Left ventricle myocardium inferior (tissue), 1 donor: Measurements from ENCODE around the gene CDCP2. TPM values are rescaled to one million over a fixed set of nuclear protein-coding genes. Genes with fewer than 3 reads are reported as not detected.

Experiments used
- DNase-seq: peaks from one replicate; pipeline ENCODE4 v3.0.0-alpha.2; 2020
- H3K27ac ChIP-seq: fragments of 200-600 bp; replicated peaks from 2 replicates; pipeline ENCODE4 v1.8.0; 2021
- H3K27me3 ChIP-seq: fragments of 200-600 bp; 2 replicates; pipeline ENCODE4 v1.8.0; 2021; ENCODE audit warnings: low read depth
- H3K36me3 ChIP-seq: fragments of 200-600 bp; 2 replicates; pipeline ENCODE4 v1.8.0; 2021
- H3K4me1 ChIP-seq: fragments of 200-600 bp; 2 replicates; pipeline ENCODE4 v1.8.0; 2021
- H3K4me3 ChIP-seq: fragments of 200-600 bp; 2 replicates; pipeline ENCODE4 v1.8.0; 2021; ENCODE audit warnings: mild to moderate bottlenecking, moderate library complexity
- H3K9me3 ChIP-seq: fragments of 200-600 bp; replicated peaks from 2 replicates; pipeline ENCODE4 v1.8.0; 2021
- intact Hi-C: fragments of 100-400 bp; cut with micrococcal nuclease; formaldehyde crosslinking; loops from one replicate; pipeline ENCODE4 v1.11.0; 2022
- total RNA-seq: library from RNA; stranded (reverse); fragmentation: NEBNext Ultra II Directional; extraction: Animal tissue kit (Norgen Biotek cat#: 25700); gene quantifications from one replicate; pipeline ENCODE4 v1.2.1, GENCODE V29; 2021
- TF ChIP-seq, protein P1 (sequence below): fragments of 200-600 bp; IDR thresholded peaks from 2 replicates; pipeline ENCODE4 v1.8.0; 2021; ENCODE audit warnings: antibody characterized with exemption, mild to moderate bottlenecking, borderline replicate concordance
- donor health status: DM: no; HTN: yes; CAD: no; lungs with severe emphysema.

The CDCP2 gene
- total RNA-seq, 1 donor from 2014 or later: not detected

DNA sequence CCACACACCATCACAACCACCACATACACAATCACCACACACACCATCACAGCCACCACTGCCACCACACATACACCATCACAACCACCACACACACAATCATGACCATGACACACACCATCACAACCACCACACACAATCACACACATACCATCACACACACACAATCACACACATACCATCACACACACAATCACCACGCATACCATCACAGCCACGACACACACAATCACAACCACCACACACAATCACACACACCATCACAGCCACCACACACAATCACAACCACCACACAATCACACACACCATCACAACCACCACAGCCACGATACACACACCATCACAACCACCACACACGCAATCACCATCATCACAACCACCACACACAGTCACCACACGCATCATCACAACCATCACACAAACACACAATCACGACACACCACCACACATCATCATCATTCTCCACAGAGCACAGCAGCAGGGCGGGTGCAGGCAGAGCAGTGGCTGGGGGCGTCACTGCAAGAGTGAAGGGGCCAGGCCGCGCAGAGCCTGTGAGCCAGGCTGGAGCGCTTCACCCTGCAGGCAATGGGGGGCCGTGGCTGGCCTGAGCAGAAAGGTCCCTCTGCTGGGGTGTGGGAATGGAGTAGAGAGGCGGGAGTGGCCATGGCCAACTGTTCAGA is 32.6 kb downstream of the CDCP2 start:
- no peak for DNase-seq
- peaks cover 11% of the 10 kb centered on the region for H3K4me1 ChIP-seq
- intact Hi-C loops: no loop called here
- no peak overlapping the region for H3K4me3 ChIP-seq
- H3K36me3 ChIP-seq: no peaks in the 10 kb centered on the region
- H3K9me3 ChIP-seq: no peaks in the 10 kb centered on the region
- H3K27me3 ChIP-seq: peaks cover 4% of the 10 kb centered on the region
- TF ChIP-seq, protein P1, sequence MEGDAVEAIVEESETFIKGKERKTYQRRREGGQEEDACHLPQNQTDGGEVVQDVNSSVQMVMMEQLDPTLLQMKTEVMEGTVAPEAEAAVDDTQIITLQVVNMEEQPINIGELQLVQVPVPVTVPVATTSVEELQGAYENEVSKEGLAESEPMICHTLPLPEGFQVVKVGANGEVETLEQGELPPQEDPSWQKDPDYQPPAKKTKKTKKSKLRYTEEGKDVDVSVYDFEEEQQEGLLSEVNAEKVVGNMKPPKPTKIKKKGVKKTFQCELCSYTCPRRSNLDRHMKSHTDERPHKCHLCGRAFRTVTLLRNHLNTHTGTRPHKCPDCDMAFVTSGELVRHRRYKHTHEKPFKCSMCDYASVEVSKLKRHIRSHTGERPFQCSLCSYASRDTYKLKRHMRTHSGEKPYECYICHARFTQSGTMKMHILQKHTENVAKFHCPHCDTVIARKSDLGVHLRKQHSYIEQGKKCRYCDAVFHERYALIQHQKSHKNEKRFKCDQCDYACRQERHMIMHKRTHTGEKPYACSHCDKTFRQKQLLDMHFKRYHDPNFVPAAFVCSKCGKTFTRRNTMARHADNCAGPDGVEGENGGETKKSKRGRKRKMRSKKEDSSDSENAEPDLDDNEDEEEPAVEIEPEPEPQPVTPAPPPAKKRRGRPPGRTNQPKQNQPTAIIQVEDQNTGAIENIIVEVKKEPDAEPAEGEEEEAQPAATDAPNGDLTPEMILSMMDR: no peak
- no peak overlapping the region for H3K27ac ChIP-seq

DNA sequence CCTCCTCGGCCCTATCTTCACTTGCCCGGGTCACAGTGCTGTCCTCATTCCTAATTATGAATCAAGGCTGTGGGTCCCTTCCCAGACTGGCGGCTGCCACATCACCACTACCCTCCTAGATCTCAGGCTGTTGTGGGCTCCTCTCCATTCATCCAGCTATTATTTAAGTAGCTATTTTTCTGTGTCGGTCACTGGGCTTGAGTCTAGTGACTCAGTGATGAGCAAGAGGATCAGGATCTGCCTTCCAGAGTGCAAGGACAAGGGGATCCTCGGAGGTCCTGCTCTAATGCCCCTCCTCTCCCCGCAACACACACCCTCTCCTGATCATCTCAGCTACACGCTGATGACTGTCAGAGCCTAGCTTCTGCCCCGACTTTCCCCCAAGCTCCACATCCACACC is 34.1 kb downstream of the CDCP2 start:
- no peaks in the 10 kb centered on the region for H3K9me3 ChIP-seq
- H3K27ac ChIP-seq: no peak overlapping the region
- no peaks in the 10 kb centered on the region for H3K36me3 ChIP-seq
- DNase-seq: no peak
- TF ChIP-seq, protein P1: no peak
- no peak overlapping the region for H3K4me3 ChIP-seq
- H3K4me1 ChIP-seq: peaks cover 11% of the 10 kb centered on the region
- intact Hi-C loops: no loop called here
- H3K27me3 ChIP-seq: peaks cover 4% of the 10 kb centered on the region

DNA sequence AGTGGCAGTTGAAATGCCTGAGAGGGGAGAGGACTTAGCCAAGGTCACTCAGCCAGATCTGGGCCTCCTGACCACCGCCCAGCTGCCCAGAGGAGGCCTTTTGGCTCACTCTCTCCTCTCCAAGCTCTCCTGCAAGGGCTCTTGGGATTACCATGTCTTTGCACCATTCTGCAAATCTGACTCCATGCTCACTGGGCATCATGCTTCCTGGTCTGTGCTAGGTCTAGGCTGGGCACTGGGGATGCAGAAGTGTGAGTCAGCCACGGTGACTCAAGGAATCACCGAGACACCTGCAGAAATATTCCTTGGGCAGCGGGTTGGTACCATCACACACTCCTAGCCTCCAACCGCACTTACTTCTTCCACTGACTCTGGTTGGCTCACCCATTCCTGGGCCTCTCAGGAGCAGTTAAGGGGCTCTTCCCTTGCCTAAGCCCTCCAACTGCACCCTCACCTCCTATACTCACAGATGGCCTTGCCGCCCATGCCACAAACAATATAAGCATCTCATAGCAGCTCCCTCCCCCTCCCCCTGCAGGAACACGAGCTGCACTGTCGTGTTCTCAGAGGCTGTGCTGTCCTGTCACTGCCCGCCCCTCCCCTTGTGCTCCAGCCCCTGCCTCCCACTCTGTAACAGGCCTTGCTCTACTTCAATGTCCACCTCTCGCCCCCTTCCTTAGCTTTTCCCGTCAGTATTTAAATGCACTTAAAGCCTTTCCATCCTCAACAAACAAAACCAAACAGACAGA is 34.8 kb downstream of the CDCP2 start:
- Histone ChIP-seq H3K4me3 (no peak overlapping the region), H3K36me3 (no peaks in the 10 kb centered on the region), H3K27ac (no peak overlapping the region), H3K9me3 (no peaks in the 10 kb centered on the region), H3K4me1 (peaks cover 11% of the 10 kb centered on the region), H3K27me3 (peaks cover 4% of the 10 kb centered on the region)
- no peak for DNase-seq
- intact Hi-C loops: no loop called here
- TF ChIP-seq, protein P1: no peak

DNA sequence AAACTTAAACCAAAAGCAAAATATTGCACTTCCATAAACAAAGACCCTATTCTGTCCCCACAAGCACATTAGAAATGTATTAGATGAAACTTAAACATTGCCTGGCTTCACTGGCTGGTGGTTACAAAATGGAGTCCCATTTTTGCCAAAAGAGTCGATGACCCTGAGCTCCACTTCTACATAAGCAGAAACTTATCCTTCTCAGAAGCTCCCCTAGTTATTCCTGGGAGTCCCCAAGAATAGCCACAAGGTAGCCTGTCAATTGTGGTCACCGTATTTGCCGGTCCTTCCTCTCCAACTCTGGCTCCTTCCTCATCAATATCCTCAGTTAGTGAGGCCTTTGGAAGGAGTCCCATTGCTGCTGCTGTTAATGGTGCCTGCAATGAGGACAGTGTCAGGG is 37.3 kb downstream of the CDCP2 start:
- DNase-seq: no peak
- Histone ChIP-seq H3K4me1 (no peaks in the 10 kb centered on the region), H3K27ac (no peak overlapping the region), H3K4me3 (no peak overlapping the region), H3K9me3 (no peaks in the 10 kb centered on the region), H3K36me3 (no peaks in the 10 kb centered on the region), H3K27me3 (peaks cover 3% of the 10 kb centered on the region)
- TF ChIP-seq, protein P1: no peak
- intact Hi-C loops: no loop called here

DNA sequence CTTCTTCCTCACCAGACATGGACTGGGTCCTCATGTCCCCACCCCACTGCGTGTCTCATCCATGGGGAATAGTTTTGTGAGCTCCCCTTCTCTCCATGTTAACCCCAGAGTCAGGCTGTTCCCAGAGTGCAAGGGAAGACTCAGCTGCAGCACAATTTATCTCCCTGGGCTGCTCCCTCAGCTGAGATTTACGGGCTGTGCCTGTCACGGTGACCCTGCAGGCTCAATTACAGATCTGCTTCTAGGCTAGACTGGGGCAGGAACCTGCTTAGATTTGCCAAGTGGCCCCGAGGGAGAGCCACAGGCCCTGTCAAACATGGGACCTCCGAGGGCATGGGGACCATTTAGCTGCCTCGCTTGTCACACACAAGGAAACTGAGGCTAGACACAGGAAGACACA is 37.8 kb downstream of the CDCP2 start:
- no peak overlapping the region for H3K27ac ChIP-seq
- no peaks in the 10 kb centered on the region for H3K4me1 ChIP-seq
- H3K9me3 ChIP-seq: no peaks in the 10 kb centered on the region
- intact Hi-C loops: no loop called here
- no peaks in the 10 kb centered on the region for H3K27me3 ChIP-seq
- no peak for DNase-seq
- H3K4me3 ChIP-seq: no peak overlapping the region
- no peaks in the 10 kb centered on the region for H3K36me3 ChIP-seq
- TF ChIP-seq, protein P1: no peak
